ENCODE results near the gene TENM3. TPM values are rescaled to one million over a fixed set of nuclear protein-coding genes. Genes with fewer than 3 reads are reported as not detected.

TENM3 gene
- total and polyA plus RNA-seq, 3 donors from 2014 or later = 10.9 to 42.7 (median 42.2) TPM

GRCh38 chr4:182843808-182844325 is 600.7 kb downstream of the TENM3 start:
- DNase-seq = no peak
- intact Hi-C loops (cut with DNase I; ENCODE audit: low total_unique reads) = no loop called here
- WGBS, 2 donors = 88 to 96% methylated on average over 9 of the region's 9 CpGs
- no peak overlapping the region for H3K27ac ChIP-seq
- no peaks in the 10 kb centered on the region for H3K27me3 ChIP-seq
- TF ChIP-seq CTCF (IDR thresholded peaks at IDR 0.05) (no peak), POLR2A (IDR thresholded peaks at IDR 0.05) (no peak)
- H3K9me3 ChIP-seq = no peaks in the 10 kb centered on the region
- H3K4me1 ChIP-seq = no peaks in the 10 kb centered on the region
- no peak overlapping the region for H3K4me3 ChIP-seq
- no peaks in the 10 kb centered on the region for H3K36me3 ChIP-seq (ENCODE audit: low read depth, missing control alignments)

- 94 to 97% methylated on average over 4 to 6 of the region's 6 CpGs for WGBS, 2 donors
- intact Hi-C loops (cut with DNase I; ENCODE audit: low total_unique reads) = no loop called here
- Histone ChIP-seq H3K27ac (no peak overlapping the region), H3K27me3 (no peaks in the 10 kb centered on the region), H3K4me1 (no peaks in the 10 kb centered on the region), H3K4me3 (no peak overlapping the region), H3K9me3 (no peaks in the 10 kb centered on the region), H3K36me3 (ENCODE audit: low read depth, missing control alignments) (no peaks in the 10 kb centered on the region)
- DNase-seq = no peak
- TF ChIP-seq POLR2A (IDR thresholded peaks at IDR 0.05) = no peak
- TF ChIP-seq CTCF (IDR thresholded peaks at IDR 0.05) = no peak
Measured at GRCh38 chr4:182845618-182846017, 602.4 kb downstream of the TENM3 start.

- intact Hi-C loops (cut with DNase I; ENCODE audit: low total_unique reads) = no loop called here
Measured at GRCh38 chr4:182846036-182846435, 602.8 kb downstream of the TENM3 start.

GRCh38 chr4:182847576-182848450 is 604.6 kb downstream of the TENM3 start:
- DNase-seq = no peak
- no peaks in the 10 kb centered on the region for H3K36me3 ChIP-seq (ENCODE audit: low read depth, missing control alignments)
- no peaks in the 10 kb centered on the region for H3K4me1 ChIP-seq
- no peaks in the 10 kb centered on the region for H3K9me3 ChIP-seq
- WGBS, 2 donors = 81 to 86% methylated on average over 24 to 27 of the region's 27 CpGs
- H3K4me3 ChIP-seq = no peak overlapping the region
- no peaks in the 10 kb centered on the region for H3K27me3 ChIP-seq
- TF ChIP-seq CTCF (IDR thresholded peaks at IDR 0.05) = no peak
- no peak for TF ChIP-seq POLR2A (IDR thresholded peaks at IDR 0.05)
- no peak overlapping the region for H3K27ac ChIP-seq
- intact Hi-C loops (cut with DNase I; ENCODE audit: low total_unique reads) = no loop called here

More at GRCh38 chr4:182846036-182846435, 602.8 kb downstream of the TENM3 start:
- Histone ChIP-seq H3K27me3 (no peaks in the 10 kb centered on the region), H3K4me1 (no peaks in the 10 kb centered on the region), H3K4me3 (no peak overlapping the region), H3K9me3 (no peaks in the 10 kb centered on the region), H3K27ac (no peak overlapping the region), H3K36me3 (ENCODE audit: low read depth, missing control alignments) (no peaks in the 10 kb centered on the region)
- TF ChIP-seq CTCF (IDR thresholded peaks at IDR 0.05) = no peak
- TF ChIP-seq POLR2A (IDR thresholded peaks at IDR 0.05) = no peak
- WGBS, 2 donors = 90 to 94% methylated on average over 8 of the region's 8 CpGs
- no peak for DNase-seq

Data from testis (tissue), 3 donors.